Embryonic facial prominence (tissue), 1 donor: Measurements from ENCODE around the gene COX4I1.
"Not testable (repeated sequence)": the region's sequence is repeated elsewhere in the genome, so short reads cannot be mapped to it uniquely, and the experiment has no call there.

ENCODE experiments used
- DNase-seq: peaks from one replicate; pipeline ENCODE4 v3.0.0-alpha.2; 2016; ENCODE audit errors: extremely low spot score

The COX4I1 gene

GRCh38 chr16:85823328-85823920 lies 23.9 kb downstream of the COX4I1 start:
- DNase-seq: no peak

GRCh38 chr16:85824161-85825135 lies 25.0 kb downstream of the COX4I1 start:
- DNase-seq: no peak

- DNase-seq: no peak
Measured at GRCh38 chr16:85825326-85825725, 25.8 kb downstream of the COX4I1 start.

- DNase-seq: no peak
Measured at GRCh38 chr16:85826686-85827247, 27.3 kb downstream of the COX4I1 start.

- DNase-seq: no peak
Measured at GRCh38 chr16:85828166-85828565, 28.7 kb downstream of the COX4I1 start.

- DNase-seq: no peak
Measured at GRCh38 chr16:85829171-85829719, 29.8 kb downstream of the COX4I1 start.

- DNase-seq: no peak
Measured at GRCh38 chr16:85829751-85830445, 30.4 kb downstream of the COX4I1 start.

- no peak for DNase-seq
Measured at GRCh38 chr16:85830821-85831220, 31.3 kb downstream of the COX4I1 start.

GRCh38 chr16:85832570-85833218 lies 33.2 kb downstream of the COX4I1 start:
- no peak for DNase-seq

- no peak for DNase-seq
Measured at GRCh38 chr16:85833219-85833920, 33.9 kb downstream of the COX4I1 start.

GRCh38 chr16:85834741-85835140 lies 35.2 kb downstream of the COX4I1 start:
- no peak for DNase-seq

GRCh38 chr16:85835227-85835751 lies 35.8 kb downstream of the COX4I1 start:
- no peak for DNase-seq

- no peak for DNase-seq
Measured at GRCh38 chr16:85835956-85836705, 36.6 kb downstream of the COX4I1 start.

- no peak for DNase-seq
Measured at GRCh38 chr16:85836706-85837582, 37.4 kb downstream of the COX4I1 start.

GRCh38 chr16:85837654-85838053 lies 38.2 kb downstream of the COX4I1 start:
- not testable (repeated sequence) for DNase-seq

- DNase-seq: no peak
Measured at GRCh38 chr16:85838381-85838780, 38.9 kb downstream of the COX4I1 start.

- DNase-seq: no peak
Measured at GRCh38 chr16:85838876-85839585, 39.5 kb downstream of the COX4I1 start.

- DNase-seq: no peak
Measured at GRCh38 chr16:85839681-85840240, 40.3 kb downstream of the COX4I1 start.
